Measurements from ENCODE around the gene HSF4.

HSF4 gene

DNA sequence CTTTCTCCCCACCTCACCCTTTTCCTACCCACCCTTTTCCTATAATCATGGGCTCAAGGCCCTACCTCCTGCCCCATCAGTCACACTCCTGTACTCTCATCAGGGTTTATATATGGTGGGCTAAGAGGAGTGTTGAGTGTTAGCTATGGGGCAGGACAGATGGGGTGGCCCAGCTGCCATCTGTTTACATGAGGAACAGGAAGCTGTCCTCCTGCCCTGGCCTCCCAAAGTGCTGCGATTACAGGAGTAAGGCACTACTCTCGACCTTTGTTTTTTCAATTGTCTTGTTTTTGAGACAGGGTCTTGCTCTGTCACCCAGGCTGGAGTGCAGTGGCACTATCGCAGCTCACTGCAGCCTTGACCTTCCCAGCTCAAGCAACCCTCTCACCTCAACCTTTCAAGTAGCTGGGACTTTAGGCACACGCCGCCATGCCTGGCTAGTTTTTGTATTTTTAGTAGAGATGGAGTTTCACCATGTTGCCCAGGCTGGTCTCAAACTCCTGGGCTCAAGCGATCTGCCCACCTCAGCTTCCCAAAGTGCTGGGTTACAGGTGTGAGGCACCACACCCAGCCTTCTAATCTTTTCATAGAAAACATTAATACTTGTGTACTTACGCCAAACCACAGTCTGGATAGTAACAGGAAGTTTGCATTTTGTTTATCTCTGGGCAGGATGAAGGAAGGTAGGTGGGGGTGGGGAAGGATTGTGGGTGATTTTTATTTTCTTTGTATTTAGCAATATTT, 6.5 kb upstream of the HSF4 start:
- Histone ChIP-seq H3K27ac (ENCODE audit: low read depth in 2 of 2, low read length in 2 of 2) (peak overlapping the region; percentile 94 to 95), H3K4me3 (ENCODE audit: low read length in 2 of 2) (peak overlapping the region in 1 of 2 donors; percentile 88)

DNA sequence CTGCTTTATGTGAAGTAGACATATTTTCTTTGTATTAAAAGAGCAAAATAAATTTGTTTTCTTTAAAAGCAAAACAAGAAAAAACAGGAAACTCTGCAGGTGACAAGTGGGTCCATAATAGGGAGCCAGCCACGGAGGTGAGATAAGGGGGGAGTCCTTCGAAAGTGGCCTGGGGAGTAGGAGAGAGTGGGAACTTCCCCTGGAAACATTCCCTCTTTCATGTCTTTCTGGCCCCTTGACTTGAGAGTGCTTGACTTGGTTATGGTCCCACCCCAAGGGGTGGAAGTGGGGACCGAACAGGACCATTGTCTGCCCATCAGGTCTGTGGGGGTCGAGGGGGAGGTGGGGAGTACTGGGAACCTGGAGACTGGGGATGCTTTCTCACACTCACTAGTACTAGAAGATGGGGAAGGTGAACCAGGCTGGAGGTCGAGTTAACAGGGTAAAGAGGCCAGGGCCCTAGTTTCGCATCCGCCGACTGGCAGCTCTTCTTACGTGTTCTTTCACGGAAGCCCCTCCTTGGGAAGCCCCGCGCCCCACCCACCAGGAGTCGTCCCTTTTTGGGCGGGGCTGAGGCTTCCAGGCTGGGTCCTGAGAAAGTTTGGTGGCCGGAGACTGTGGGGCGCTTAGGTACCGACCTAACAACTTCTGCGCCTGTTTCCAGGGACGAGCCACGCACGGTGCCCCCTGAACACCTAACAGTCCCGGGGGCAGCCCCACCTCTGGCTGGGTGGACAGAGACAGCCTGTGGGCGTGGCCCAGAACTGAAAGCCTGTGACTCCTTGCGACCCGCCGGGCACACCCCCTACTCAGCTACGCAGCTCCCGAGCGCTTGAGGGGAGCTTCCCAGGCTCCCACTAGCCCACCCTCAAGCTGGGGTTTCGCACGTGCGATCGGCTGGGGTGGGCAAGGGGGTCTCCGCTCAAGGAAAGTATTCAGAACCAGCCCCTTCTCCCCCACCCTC, 5.6 kb upstream of the HSF4 start:
- peak overlapping the region; percentile 95 to 97 for H3K9ac ChIP-seq (ENCODE audit: low read depth in 1 of 2, low read length in 2 of 2)
- peak overlapping the region; percentile 88 to 97 for H3K4me3 ChIP-seq (ENCODE audit: low read length in 2 of 2)
- H3K9me3 ChIP-seq (ENCODE audit: control insufficient read depth in 2 of 2, low read length in 2 of 2), result no peaks in the 10 kb centered on the region
- peaks cover 0 to 3% of the 10 kb centered on the region in 2 donors for H3K27me3 ChIP-seq (ENCODE audit: control insufficient read depth in 2 of 2, insufficient read depth in 2 of 2, low read length in 2 of 2)
- peak overlapping the region; percentile 94 to 95 for H3K27ac ChIP-seq (ENCODE audit: low read depth in 2 of 2, low read length in 2 of 2)
- H3K4me1 ChIP-seq (ENCODE audit: control insufficient read depth in 2 of 2, insufficient read depth in 2 of 2, low read length in 2 of 2), result peaks cover 41 to 55% of the 10 kb centered on the region in 2 donors
- no peaks in the 10 kb centered on the region for H3K36me3 ChIP-seq (ENCODE audit: control insufficient read depth in 2 of 2, insufficient read depth in 2 of 2, low read length in 2 of 2)

More for the DNA sequence above, 6.5 kb upstream of the HSF4 start:
- Histone ChIP-seq H3K36me3 (ENCODE audit: control insufficient read depth in 2 of 2, insufficient read depth in 2 of 2, low read length in 2 of 2) (no peaks in the 10 kb centered on the region), H3K27me3 (ENCODE audit: control insufficient read depth in 2 of 2, insufficient read depth in 2 of 2, low read length in 2 of 2) (peaks cover 0 to 3% of the 10 kb centered on the region in 2 donors), H3K9me3 (ENCODE audit: control insufficient read depth in 2 of 2, low read length in 2 of 2) (no peaks in the 10 kb centered on the region), H3K9ac (ENCODE audit: low read depth in 1 of 2, low read length in 2 of 2) (peak overlapping the region in 1 of 2 donors; percentile 28), H3K4me1 (ENCODE audit: control insufficient read depth in 2 of 2, insufficient read depth in 2 of 2, low read length in 2 of 2) (peaks cover 33 to 46% of the 10 kb centered on the region in 2 donors)

DNA sequence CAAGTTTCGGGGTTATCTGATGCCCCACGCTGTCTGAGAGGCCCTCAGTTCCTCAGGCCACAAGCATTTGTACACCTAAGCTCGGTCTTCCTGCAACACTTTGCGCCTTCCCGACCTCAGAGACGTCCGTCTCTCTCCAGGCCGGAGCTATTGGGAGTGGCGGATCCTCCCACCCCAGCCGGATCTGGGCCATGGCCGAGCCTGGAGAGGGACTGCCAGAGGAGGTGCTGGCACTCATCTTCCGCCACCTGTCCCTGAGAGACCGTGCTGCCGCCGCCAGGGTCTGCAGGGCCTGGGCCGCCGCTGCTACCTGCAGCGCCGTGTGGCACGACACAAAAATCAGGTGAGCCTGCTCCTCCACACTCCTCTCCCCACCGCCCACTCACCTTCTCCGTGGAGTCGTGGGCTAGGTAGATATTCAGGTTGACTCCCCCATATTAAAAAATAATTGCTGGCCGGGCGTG, 2.9 kb upstream of the HSF4 start:
- Histone ChIP-seq H3K36me3 (ENCODE audit: control insufficient read depth in 2 of 2, insufficient read depth in 2 of 2, low read length in 2 of 2) (no peaks in the 10 kb centered on the region), H3K9me3 (ENCODE audit: control insufficient read depth in 2 of 2, low read length in 2 of 2) (no peaks in the 10 kb centered on the region), H3K4me3 (ENCODE audit: low read length in 2 of 2) (no peak overlapping the region), H3K4me1 (ENCODE audit: control insufficient read depth in 2 of 2, insufficient read depth in 2 of 2, low read length in 2 of 2) (peaks cover 43 to 55% of the 10 kb centered on the region in 2 donors), H3K27ac (ENCODE audit: low read depth in 2 of 2, low read length in 2 of 2) (no peak overlapping the region), H3K27me3 (ENCODE audit: control insufficient read depth in 2 of 2, insufficient read depth in 2 of 2, low read length in 2 of 2) (peaks cover 7 to 8% of the 10 kb centered on the region in 2 donors), H3K9ac (ENCODE audit: low read depth in 1 of 2, low read length in 2 of 2) (no peak overlapping the region)

DNA sequence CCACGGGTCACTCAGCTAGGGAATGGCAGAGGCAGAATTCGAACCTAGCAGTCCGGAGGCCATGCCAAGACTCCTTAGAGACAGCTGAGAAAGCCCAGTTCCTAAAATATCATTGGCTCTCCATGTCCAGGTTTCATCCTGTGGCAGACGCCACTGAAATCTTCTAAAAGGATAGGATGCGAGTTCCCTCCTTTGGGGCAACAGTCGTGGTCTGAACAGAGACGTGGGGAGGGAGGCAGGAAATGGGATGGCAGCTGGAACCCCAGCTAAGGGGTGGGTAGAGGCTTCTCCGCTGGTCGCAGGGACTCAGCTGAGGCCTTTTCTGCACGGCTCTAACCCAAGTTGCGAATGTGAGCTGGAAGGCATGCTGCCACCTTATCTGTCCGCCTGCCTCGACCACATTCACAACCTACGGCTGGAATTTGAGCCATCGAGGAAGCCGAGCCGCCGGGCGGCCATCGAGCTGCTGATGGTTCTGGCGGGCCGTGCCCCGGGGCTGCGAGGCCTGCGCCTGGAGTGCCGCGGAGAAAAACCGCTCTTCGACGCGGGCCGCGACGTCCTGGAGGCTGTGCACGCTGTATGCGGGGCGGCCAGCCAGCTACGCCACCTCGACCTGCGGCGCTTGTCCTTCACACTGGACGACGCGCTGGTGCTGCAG, 1.9 kb upstream of the HSF4 start:
- peaks cover 8 to 9% of the 10 kb centered on the region in 2 donors for H3K27me3 ChIP-seq (ENCODE audit: control insufficient read depth in 2 of 2, insufficient read depth in 2 of 2, low read length in 2 of 2)
- H3K27ac ChIP-seq (ENCODE audit: low read depth in 2 of 2, low read length in 2 of 2), result peak overlapping the region in 1 of 2 donors; percentile 16
- no peaks in the 10 kb centered on the region for H3K9me3 ChIP-seq (ENCODE audit: control insufficient read depth in 2 of 2, low read length in 2 of 2)
- no peaks in the 10 kb centered on the region for H3K36me3 ChIP-seq (ENCODE audit: control insufficient read depth in 2 of 2, insufficient read depth in 2 of 2, low read length in 2 of 2)
- H3K4me3 ChIP-seq (ENCODE audit: low read length in 2 of 2), result peak overlapping the region; percentile 41 to 57
- no peak overlapping the region for H3K9ac ChIP-seq (ENCODE audit: low read depth in 1 of 2, low read length in 2 of 2)
- H3K4me1 ChIP-seq (ENCODE audit: control insufficient read depth in 2 of 2, insufficient read depth in 2 of 2, low read length in 2 of 2), result peaks cover 43 to 52% of the 10 kb centered on the region in 2 donors

DNA sequence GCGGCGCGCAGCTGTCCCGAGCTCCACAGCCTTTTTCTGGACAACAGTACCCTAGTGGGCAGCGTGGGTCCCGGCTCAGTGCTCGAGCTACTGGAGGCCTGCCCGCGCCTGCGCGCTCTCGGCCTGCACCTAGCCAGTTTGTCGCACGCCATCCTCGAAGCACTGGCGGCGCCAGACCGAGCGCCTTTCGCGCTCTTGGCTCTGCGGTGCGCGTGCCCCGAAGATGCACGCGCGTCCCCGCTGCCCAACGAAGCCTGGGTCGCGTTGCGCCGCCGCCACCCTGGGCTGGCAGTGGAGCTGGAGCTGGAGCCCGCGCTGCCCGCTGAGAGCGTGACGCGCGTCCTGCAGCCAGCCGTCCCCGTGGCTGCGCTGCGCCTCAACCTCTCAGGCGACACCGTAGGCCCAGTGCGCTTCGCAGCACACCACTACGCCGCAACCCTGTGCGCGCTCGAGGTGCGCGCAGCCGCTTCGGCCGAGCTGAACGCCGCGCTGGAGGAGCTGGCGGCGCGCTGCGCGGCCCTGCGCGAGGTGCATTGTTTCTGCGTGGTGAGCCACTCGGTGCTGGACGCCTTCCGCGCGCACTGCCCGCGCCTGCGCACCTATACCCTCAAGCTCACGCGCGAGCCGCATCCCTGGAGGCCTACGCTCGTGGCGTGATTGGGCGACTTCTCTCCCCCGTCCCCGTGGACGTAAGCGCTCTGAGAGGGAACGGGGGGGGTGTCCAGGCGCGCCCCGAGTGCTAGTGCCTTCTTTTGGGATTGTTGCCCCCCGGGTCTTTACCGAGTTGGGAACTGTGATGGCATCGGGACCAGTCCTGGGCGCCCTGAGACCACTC, 1.2 kb upstream of the HSF4 start:
- Histone ChIP-seq H3K27me3 (ENCODE audit: control insufficient read depth in 2 of 2, insufficient read depth in 2 of 2, low read length in 2 of 2) (peaks cover 8 to 9% of the 10 kb centered on the region in 2 donors), H3K9me3 (ENCODE audit: control insufficient read depth in 2 of 2, low read length in 2 of 2) (no peaks in the 10 kb centered on the region), H3K36me3 (ENCODE audit: control insufficient read depth in 2 of 2, insufficient read depth in 2 of 2, low read length in 2 of 2) (no peaks in the 10 kb centered on the region), H3K4me3 (ENCODE audit: low read length in 2 of 2) (peak overlapping the region; percentile 41 to 57), H3K9ac (ENCODE audit: low read depth in 1 of 2, low read length in 2 of 2) (no peak overlapping the region), H3K4me1 (ENCODE audit: control insufficient read depth in 2 of 2, insufficient read depth in 2 of 2, low read length in 2 of 2) (peaks cover 37 to 47% of the 10 kb centered on the region in 2 donors), H3K27ac (ENCODE audit: low read depth in 2 of 2, low read length in 2 of 2) (peak overlapping the region in 1 of 2 donors; percentile 16)

DNA sequence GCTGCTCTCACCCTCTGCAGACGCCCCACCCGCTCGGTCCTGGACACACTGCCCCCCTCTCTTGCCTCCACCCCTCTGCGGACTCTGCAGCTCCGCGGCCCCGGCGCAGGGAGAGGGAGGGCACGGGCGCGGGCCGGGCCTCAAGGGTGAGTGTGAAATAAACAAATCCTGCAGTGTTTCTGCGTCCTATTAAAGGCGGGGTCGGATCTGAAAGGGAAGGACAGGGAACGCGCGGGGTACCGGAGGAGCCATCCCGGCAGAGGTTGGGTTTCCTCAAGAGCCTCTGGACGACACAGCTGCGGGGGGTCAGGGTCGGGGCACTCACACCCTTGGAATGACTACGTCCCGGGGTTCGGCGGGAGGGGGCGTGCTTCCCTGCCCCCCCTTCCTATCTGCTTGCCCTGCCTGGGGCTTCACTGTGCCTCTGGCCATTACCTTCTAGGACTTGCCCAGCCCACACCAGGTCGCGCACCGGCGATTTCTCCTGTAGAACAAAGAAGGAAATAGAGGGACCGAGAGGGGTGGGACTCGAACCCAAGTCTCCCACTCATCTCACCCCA, 466 bp upstream of the HSF4 start:
- no peaks in the 10 kb centered on the region for H3K9me3 ChIP-seq (ENCODE audit: control insufficient read depth in 2 of 2, low read length in 2 of 2)
- H3K4me3 ChIP-seq (ENCODE audit: low read length in 2 of 2), result peak overlapping the region; percentile 41 to 57
- no peak overlapping the region for H3K9ac ChIP-seq (ENCODE audit: low read depth in 1 of 2, low read length in 2 of 2)
- peaks cover 8 to 9% of the 10 kb centered on the region in 2 donors for H3K27me3 ChIP-seq (ENCODE audit: control insufficient read depth in 2 of 2, insufficient read depth in 2 of 2, low read length in 2 of 2)
- H3K4me1 ChIP-seq (ENCODE audit: control insufficient read depth in 2 of 2, insufficient read depth in 2 of 2, low read length in 2 of 2), result peaks cover 31 to 42% of the 10 kb centered on the region in 2 donors
- H3K36me3 ChIP-seq (ENCODE audit: control insufficient read depth in 2 of 2, insufficient read depth in 2 of 2, low read length in 2 of 2), result no peaks in the 10 kb centered on the region
- peak overlapping the region in 1 of 2 donors; percentile 16 for H3K27ac ChIP-seq (ENCODE audit: low read depth in 2 of 2, low read length in 2 of 2)

DNA sequence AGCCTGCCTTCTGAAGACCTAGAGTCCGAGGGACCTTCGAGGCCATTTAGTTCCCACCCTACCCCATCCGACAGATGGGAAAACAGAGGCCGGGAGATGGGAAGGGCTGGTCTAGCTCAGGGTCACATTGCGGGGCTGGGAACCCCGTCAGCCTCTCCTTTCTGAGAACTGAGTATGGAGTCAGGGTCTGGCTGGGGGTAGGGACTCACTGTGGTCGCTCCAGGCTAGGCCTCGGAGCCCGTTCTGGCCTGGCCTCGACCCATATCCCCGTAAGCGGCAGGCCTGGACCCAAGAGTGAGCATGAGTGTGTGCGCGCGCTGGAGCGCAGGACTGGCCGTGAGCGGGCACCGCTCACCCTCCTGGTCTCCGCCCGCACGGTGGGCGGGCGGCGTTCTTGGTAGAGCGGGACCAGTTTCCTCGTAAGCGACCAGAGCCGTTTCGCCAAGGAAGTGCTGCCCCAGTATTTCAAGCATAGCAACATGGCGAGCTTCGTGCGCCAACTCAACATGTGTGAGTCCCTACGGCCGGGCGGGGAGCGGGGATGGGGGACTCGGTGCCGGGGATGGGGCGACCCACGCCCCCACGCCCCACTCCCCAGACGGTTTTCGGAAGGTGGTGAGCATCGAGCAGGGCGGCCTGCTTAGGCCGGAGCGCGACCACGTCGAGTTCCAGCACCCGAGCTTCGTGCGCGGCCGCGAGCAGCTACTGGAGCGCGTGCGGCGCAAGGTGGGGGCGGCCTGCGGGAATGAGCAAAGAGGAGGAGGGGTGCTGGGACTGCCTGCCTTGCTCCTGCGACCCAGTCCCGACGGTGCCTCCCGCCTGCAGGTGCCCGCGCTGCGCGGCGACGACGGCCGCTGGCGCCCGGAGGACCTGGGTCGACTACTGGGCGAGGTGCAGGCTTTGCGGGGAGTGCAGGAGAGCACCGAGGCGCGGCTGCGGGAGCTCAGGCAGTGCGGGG, 855 bp downstream of the HSF4 start:
- peaks cover 38 to 53% of the 10 kb centered on the region in 2 donors for H3K4me1 ChIP-seq (ENCODE audit: control insufficient read depth in 2 of 2, insufficient read depth in 2 of 2, low read length in 2 of 2)
- H3K27me3 ChIP-seq (ENCODE audit: control insufficient read depth in 2 of 2, insufficient read depth in 2 of 2, low read length in 2 of 2), result peaks cover 8 to 9% of the 10 kb centered on the region in 2 donors
- peak overlapping the region in 1 of 2 donors; percentile 23 for H3K27ac ChIP-seq (ENCODE audit: low read depth in 2 of 2, low read length in 2 of 2)
- no peaks in the 10 kb centered on the region for H3K9me3 ChIP-seq (ENCODE audit: control insufficient read depth in 2 of 2, low read length in 2 of 2)
- peak overlapping the region in 1 of 2 donors; percentile 45 for H3K9ac ChIP-seq (ENCODE audit: low read depth in 1 of 2, low read length in 2 of 2)
- peak overlapping the region; percentile 37 to 48 for H3K4me3 ChIP-seq (ENCODE audit: low read length in 2 of 2)
- H3K36me3 ChIP-seq (ENCODE audit: control insufficient read depth in 2 of 2, insufficient read depth in 2 of 2, low read length in 2 of 2), result no peaks in the 10 kb centered on the region

DNA sequence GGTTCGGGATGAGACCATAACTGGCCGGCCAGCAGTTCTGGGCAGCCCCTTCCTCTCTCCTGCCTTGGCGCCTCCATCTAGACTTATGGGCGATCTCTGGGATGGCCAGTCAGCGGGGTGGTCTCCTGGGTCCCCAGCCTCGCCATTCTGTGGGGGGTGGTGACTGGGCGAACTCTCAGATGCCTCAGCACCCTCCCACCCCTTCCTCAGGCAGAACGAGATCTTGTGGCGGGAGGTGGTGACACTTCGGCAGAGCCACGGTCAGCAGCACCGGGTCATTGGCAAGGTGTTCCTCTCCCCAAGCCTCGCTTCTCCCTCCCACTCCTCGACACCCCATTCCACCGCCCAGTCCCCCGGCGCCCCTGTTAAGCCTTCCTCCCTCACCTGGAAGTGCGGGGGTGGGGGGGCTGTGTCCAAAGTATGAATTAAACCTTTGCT, 1.6 kb downstream of the HSF4 start:
- no peak overlapping the region for H3K4me3 ChIP-seq (ENCODE audit: low read length in 2 of 2)
- H3K36me3 ChIP-seq (ENCODE audit: control insufficient read depth in 2 of 2, insufficient read depth in 2 of 2, low read length in 2 of 2), result no peaks in the 10 kb centered on the region
- peaks cover 8 to 9% of the 10 kb centered on the region in 2 donors for H3K27me3 ChIP-seq (ENCODE audit: control insufficient read depth in 2 of 2, insufficient read depth in 2 of 2, low read length in 2 of 2)
- H3K9me3 ChIP-seq (ENCODE audit: control insufficient read depth in 2 of 2, low read length in 2 of 2), result no peaks in the 10 kb centered on the region
- H3K9ac ChIP-seq (ENCODE audit: low read depth in 1 of 2, low read length in 2 of 2), result no peak overlapping the region
- H3K27ac ChIP-seq (ENCODE audit: low read depth in 2 of 2, low read length in 2 of 2), result no peak overlapping the region
- peaks cover 43 to 54% of the 10 kb centered on the region in 2 donors for H3K4me1 ChIP-seq (ENCODE audit: control insufficient read depth in 2 of 2, insufficient read depth in 2 of 2, low read length in 2 of 2)
